GM12874 (cell line): Measurements from ENCODE around the gene KIAA1217.

ENCODE experiments used
- CTCF ChIP-seq: IDR thresholded peaks from 2 replicates; pipeline ENCODE4 v1.5.1; 2011; ENCODE audit warnings: low read depth, mild to moderate bottlenecking, control low read depth, low read length, moderate library complexity; ENCODE audit not compliant: insufficient read depth

KIAA1217 gene

GRCh38 chr10:24589265-24589664, 380.3 kb downstream of the KIAA1217 start:
- TF ChIP-seq CTCF, result no peak

GRCh38 chr10:24590697-24591457, 381.9 kb downstream of the KIAA1217 start:
- no peak for TF ChIP-seq CTCF

GRCh38 chr10:24596217-24596930, 387.4 kb downstream of the KIAA1217 start:
- TF ChIP-seq CTCF, result no peak

- no peak for TF ChIP-seq CTCF
Measured at GRCh38 chr10:24597426-24597825, 388.5 kb downstream of the KIAA1217 start.
